Chondrocyte (in vitro differentiated cells): ENCODE data around the gene HDAC4. TPM values are rescaled to one million over a fixed set of nuclear protein-coding genes. Genes with fewer than 3 reads are reported as not detected.

ENCODE experiments used
- DNase-seq: peaks from one replicate; pipeline ENCODE4 v3.0.0; 2021; ENCODE audit warnings: mixed read lengths, low spot score
- H3K27ac Mint-ChIP-seq: one replicate; pipeline ENCODE4 v1.8.0; 2021; ENCODE audit warnings: mild to moderate bottlenecking, moderate library complexity, mixed read lengths; ENCODE audit not compliant: unreplicated experiment
- H3K27me3 Mint-ChIP-seq: 2 replicates; pipeline ENCODE4 v1.8.0; 2021; ENCODE audit warnings: low read depth, mixed read lengths
- H3K36me3 Mint-ChIP-seq: 2 replicates; pipeline ENCODE4 v1.8.0; 2021; ENCODE audit warnings: low read depth, mixed read lengths
- H3K4me1 Mint-ChIP-seq: 2 replicates; pipeline ENCODE4 v1.8.0; 2021; ENCODE audit warnings: low read depth, mild to moderate bottlenecking, mixed read lengths
- H3K4me3 Mint-ChIP-seq: one replicate; pipeline ENCODE4 v1.8.0; 2021; ENCODE audit warnings: mild to moderate bottlenecking, moderate library complexity, mixed read lengths; ENCODE audit not compliant: unreplicated experiment
- H3K9me3 Mint-ChIP-seq: 2 replicates; pipeline ENCODE4 v1.8.0; 2021; ENCODE audit warnings: low read depth, mixed read lengths
- total RNA-seq: library from RNA; stranded (reverse); gene quantifications from 3 replicates; pipeline ENCODE4 v1.2.1, GENCODE V29; 2021
- TF ChIP-seq, protein P1 (sequence below): fragments of 200-600 bp; sonication (generic); IDR thresholded peaks from 2 replicates; pipeline ENCODE4 v1.5.0; 2021; ENCODE audit warnings: antibody characterized with exemption, mild to moderate bottlenecking, moderate library complexity

The HDAC4 gene
- total RNA-seq, 1 donor from 2014 or later: 22.3 TPM

DNA sequence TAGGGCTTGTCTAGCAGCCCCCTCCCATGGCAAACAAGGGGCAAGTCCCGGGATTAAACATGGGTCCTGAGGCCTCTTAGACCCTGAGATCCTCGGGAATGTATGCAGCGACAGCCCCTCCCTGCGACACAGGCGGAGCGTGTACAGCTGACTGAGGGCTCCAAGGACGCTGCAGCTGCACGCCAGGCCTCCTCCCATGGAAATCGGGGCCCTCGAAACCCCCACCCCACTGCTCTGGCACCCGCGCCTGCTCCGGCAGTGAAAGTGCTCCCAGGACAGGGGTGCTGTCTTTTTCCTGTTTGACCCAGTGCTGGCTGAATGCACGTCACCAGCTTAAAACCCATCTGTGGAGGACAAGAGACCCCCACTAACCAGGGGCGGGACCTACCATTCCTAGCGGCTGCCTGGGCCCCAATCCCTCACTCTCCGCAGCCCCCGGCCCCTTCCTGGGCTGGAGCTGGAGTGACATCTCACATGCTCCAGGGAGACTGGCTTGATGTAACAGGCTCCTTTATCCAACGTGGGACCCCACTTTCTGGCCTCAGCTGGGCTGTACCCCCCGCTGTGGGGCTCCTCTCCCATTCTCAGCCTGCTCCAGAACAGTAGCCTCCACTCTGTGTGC, 305.2 kb downstream of the HDAC4 start:
- DNase-seq: no peak
- TF ChIP-seq, protein P1, sequence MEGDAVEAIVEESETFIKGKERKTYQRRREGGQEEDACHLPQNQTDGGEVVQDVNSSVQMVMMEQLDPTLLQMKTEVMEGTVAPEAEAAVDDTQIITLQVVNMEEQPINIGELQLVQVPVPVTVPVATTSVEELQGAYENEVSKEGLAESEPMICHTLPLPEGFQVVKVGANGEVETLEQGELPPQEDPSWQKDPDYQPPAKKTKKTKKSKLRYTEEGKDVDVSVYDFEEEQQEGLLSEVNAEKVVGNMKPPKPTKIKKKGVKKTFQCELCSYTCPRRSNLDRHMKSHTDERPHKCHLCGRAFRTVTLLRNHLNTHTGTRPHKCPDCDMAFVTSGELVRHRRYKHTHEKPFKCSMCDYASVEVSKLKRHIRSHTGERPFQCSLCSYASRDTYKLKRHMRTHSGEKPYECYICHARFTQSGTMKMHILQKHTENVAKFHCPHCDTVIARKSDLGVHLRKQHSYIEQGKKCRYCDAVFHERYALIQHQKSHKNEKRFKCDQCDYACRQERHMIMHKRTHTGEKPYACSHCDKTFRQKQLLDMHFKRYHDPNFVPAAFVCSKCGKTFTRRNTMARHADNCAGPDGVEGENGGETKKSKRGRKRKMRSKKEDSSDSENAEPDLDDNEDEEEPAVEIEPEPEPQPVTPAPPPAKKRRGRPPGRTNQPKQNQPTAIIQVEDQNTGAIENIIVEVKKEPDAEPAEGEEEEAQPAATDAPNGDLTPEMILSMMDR: no peak
- Mint-ChIP-seq H3K36me3 (peaks cover 2% of the 10 kb centered on the region), H3K9me3 (no peaks in the 10 kb centered on the region), H3K4me1 (no peaks in the 10 kb centered on the region), H3K4me3 (no peak overlapping the region), H3K27me3 (no peaks in the 10 kb centered on the region), H3K27ac (no peak overlapping the region)

DNA sequence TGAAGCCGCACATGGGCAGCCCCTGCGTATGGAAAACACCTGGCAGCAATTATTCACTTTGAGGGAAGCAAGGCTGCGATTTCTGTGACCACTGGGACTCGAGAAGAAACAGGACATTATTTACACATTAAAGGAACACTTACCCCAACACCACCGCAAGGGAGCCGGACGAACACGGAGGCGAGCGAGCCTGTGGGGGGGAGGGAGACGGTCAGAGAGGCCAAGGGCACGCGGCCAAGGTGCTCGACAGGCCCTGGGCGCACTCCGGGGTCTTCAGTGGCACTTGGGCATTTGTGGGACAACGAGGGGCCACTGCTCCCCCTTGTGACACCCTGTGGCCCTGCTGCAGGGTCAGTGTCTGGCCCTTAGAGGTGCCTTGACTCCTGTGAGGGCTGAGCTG, 306.0 kb downstream of the HDAC4 start:
- Mint-ChIP-seq H3K9me3 (no peaks in the 10 kb centered on the region), H3K4me3 (no peak overlapping the region), H3K36me3 (peaks cover 2% of the 10 kb centered on the region), H3K27ac (no peak overlapping the region), H3K4me1 (no peaks in the 10 kb centered on the region), H3K27me3 (no peaks in the 10 kb centered on the region)
- TF ChIP-seq, protein P1: peak; percentile 23
- DNase-seq: no peak

DNA sequence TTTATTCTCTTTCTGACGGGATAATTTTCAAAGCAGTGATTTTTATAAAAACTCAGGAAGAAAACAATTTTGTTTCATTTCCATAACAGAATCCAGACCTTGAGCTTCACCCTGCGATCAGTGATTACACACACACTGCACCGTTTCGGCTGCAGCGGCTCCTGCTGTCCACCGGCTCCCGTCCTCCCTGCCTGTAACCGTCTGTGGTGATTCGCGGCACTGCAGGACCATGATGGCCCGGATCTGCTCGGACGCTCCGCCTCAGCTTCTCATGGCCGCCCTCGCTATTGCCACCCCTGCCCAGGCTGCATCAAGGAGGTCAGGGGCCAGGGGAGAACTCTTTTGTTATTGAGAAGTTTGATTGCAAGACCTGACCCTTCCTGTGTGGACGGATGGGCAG, 306.9 kb downstream of the HDAC4 start:
- no peak for DNase-seq
- H3K9me3 Mint-ChIP-seq: no peaks in the 10 kb centered on the region
- no peaks in the 10 kb centered on the region for H3K27me3 Mint-ChIP-seq
- no peak overlapping the region for H3K27ac Mint-ChIP-seq
- H3K36me3 Mint-ChIP-seq: peaks cover 2% of the 10 kb centered on the region
- TF ChIP-seq, protein P1: no peak
- H3K4me3 Mint-ChIP-seq: no peak overlapping the region
- H3K4me1 Mint-ChIP-seq: no peaks in the 10 kb centered on the region

DNA sequence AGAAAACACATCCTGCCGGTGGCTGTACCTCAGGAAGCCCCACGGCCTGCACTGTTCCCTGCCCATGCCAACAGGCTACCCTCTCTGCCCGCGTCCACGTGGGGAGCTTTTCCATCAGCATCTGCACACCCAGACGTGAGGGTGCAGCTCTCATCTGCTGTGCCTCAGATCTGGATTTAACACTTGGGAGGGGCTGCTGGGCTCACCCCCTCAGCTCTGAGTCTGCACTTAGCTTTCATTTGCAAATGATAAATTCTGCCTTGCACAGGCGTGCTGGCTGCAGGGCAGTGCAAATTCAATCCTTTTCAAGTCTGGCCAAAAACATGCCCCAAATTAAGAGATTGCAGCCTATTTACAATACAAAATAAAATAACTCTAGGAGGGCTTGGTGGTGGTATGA, 307.3 kb downstream of the HDAC4 start:
- Mint-ChIP-seq H3K4me3 (no peak overlapping the region), H3K4me1 (no peaks in the 10 kb centered on the region), H3K9me3 (no peaks in the 10 kb centered on the region), H3K36me3 (peaks cover 2% of the 10 kb centered on the region), H3K27me3 (no peaks in the 10 kb centered on the region), H3K27ac (no peak overlapping the region)
- no peak for DNase-seq
- TF ChIP-seq, protein P1: no peak

DNA sequence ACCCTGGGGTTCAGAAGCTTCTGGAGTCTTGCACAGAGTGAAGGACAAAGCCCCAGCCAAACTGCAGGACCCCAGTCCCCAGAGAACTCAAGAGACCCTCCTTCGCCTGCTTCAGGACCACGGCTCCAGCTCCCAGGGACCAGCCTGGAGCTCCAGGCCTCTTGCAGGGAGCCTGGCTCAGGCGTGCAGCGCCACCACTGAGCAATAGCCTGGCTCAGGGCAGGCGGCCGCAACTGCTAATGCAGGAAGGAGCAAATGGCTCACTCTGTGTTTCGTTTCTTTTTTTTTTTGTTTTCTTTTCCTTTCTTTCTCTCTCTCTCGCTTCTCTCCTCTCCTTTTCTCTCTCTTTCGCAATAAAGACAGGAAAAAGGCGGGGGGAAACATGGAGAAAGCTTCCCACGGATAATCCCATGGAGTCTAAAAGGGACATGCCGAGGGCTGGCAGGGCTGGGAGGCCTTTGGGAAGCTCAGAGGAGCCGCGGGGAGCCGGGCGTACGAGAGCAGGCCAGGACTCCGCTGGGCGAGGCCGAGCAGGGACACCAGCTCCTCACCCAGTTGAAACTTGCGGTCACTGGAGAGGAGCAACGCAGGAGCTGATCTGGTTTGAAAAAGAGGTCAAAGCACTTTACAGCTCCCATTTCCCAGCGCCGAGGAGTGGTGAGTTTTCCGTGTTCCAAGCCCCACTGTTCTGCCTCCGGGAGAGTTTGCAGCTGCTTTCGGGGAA, 308.1 kb downstream of the HDAC4 start:
- no peak for DNase-seq
- no peaks in the 10 kb centered on the region for H3K9me3 Mint-ChIP-seq
- H3K4me1 Mint-ChIP-seq: no peaks in the 10 kb centered on the region
- peaks cover 2% of the 10 kb centered on the region for H3K36me3 Mint-ChIP-seq
- no peaks in the 10 kb centered on the region for H3K27me3 Mint-ChIP-seq
- no peak overlapping the region for H3K27ac Mint-ChIP-seq
- TF ChIP-seq, protein P1: no peak
- no peak overlapping the region for H3K4me3 Mint-ChIP-seq
